H7 (cell line): ENCODE data around the gene UNC119B. TPM values are rescaled to one million over a fixed set of nuclear protein-coding genes. Genes with fewer than 3 reads are reported as not detected.
A peak's percentile ranks its signal among the peaks of the same experiment; 100 is the strongest.

Source experiments
- DNase-seq: peaks from one replicate; pipeline ENCODE4 v3.0.0; 2012
- H3K27me3 ChIP-seq: 2 replicates; pipeline ENCODE4 v1.6.0; 2011; ENCODE audit warnings: mild to moderate bottlenecking, low read length; ENCODE audit not compliant: control insufficient read depth, insufficient read depth
- H3K36me3 ChIP-seq: replicated peaks from 2 replicates; pipeline ENCODE4 v1.5.1; 2011; ENCODE audit warnings: low read length; ENCODE audit not compliant: control insufficient read depth, insufficient read depth
- H3K4me3 ChIP-seq: 2 replicates; pipeline ENCODE4 v1.5.1; 2011; ENCODE audit warnings: low read depth, mild to moderate bottlenecking, control low read depth, low read length, moderate library complexity; ENCODE audit not compliant: insufficient read depth
- total RNA-seq: library from RNA; depleted of rRNA; stranded (reverse); fragments of >200 nt; shearing (Covaris generic); gene quantifications from 2 replicates; pipeline ENCODE4 v1.2.3, GENCODE V29; 2014

UNC119B gene
- total RNA-seq, 1 experiment from 2014 or later = 15.8 TPM

DNA sequence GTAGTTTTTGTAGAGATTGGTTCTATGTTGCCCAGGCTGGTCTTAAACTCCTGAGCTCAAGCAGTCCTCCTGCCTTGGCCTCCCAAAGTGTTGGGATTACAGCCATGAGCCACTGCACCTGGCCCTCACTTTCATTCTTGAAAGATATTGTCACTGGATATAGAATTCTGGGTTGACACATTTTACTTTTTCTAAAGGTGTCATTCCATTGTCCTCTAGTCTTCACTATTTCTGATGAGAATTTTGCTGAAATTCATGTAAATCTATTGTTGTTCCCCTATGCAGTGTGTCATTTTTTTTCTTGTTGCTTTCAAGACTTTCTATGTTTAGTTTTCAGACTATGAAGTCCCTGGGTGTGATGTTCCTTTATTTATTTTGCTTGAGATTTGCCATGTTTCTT lies 44.5 kb downstream of the UNC119B start:
- Histone ChIP-seq H3K36me3 (no peaks in the 10 kb centered on the region), H3K27me3 (no peaks in the 10 kb centered on the region), H3K4me3 (no peak overlapping the region)
- no peak for DNase-seq

DNA sequence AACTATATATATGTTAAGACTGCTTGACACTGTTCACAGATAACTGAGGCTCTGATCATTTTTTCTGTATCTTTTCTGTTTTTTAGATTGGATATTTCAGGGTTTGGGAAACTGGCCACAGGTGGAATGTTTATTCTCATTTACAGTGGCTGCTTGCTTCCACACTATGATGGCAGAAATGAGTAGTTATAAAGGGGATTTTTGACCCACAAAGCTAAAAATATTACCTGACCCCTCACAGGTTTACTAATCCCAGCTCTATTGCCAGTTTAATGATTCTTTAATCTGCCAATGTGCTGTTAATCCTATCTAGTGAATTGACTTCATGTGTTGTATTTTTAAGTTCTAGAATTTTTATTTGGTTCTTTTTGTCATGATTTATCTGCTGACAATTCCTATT lies 45.0 kb downstream of the UNC119B start:
- no peak overlapping the region for H3K4me3 ChIP-seq
- no peak for DNase-seq
- H3K27me3 ChIP-seq = no peaks in the 10 kb centered on the region
- H3K36me3 ChIP-seq = no peaks in the 10 kb centered on the region

DNA sequence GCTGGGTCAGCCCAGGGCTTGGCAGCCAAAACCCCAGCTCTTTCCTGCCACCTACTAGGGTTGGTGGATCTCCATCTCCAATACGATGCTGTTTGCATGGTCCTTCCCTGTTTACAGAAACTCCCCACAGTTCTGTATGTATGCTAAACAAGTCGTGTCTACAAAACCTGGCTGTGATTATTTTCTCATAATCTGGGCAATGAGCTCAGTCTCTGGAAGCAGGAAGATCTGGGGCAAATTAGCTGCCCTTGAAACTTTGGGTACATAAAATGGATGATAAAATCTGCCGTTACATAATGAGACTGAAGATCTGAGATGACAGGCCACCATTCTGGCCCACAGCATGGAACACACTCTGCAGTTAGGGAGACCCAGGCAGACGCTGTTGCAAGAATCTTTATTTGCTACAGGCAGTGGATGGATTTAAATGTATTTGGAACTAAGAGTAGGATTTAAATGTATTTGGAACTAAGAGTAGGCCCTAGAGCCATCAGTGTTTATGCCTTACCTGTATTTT lies 47.0 kb downstream of the UNC119B start:
- Histone ChIP-seq H3K27me3 (no peaks in the 10 kb centered on the region), H3K4me3 (no peak overlapping the region), H3K36me3 (no peaks in the 10 kb centered on the region)
- DNase-seq = no peak

DNA sequence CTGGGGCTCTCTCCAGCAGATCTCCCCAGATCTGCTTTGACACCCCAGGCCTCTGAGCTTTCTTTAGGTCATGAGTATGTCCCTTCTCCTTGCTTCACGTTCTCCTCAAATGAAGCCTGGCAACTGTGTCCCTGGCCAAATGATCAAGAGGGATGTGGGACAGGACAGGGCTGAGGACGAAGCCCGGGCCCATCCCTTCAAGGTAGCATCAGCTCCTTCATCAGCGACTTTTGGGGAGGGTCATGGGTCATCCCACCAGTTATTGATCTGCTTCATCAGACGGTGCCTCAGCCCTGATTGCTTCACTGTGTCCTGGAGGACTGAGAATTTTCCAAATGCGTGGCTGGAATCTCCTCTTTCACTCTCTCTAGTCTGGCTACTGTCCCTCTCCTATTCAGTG lies 47.7 kb downstream of the UNC119B start:
- no peaks in the 10 kb centered on the region for H3K27me3 ChIP-seq
- H3K36me3 ChIP-seq = no peaks in the 10 kb centered on the region
- DNase-seq = no peak
- H3K4me3 ChIP-seq = no peak overlapping the region

DNA sequence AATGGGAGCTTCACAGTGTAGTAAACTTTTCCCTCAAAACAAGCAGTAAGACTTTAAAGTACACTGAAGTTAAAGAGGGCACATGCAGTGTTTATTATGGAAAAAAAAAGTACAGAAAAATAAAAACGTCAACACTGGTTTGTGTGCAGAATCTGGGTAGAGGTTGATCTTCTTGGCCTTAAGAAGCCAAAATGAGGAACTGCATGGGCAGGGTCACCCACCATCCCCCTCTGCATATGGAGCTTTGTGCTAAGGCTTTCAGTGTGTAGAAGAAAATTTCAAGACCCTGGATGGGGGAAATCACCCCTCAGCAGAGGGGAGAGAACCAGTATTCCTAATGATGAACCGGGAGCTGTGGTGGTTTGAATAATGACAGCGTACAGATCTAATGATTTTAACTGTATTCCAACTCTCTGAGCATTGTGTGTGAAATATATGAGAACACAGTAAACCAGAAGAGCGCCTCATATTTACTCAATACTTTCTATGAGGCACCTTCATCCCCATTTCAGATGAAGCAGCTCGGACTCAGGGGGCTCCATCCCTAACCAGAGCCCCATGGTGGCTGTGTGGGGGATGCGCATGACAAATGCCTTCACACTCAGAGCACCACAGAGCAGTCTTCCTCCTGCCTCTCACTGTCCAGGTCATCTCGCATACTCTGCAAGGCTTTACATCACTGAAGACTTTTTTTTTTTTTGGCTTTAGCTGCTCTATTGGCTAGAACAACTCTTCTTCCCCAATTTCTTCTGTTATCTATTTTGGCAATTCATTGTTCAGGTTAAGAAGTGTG lies 48.7 kb downstream of the UNC119B start:
- H3K36me3 ChIP-seq = peaks cover 1% of the 10 kb centered on the region
- H3K27me3 ChIP-seq = no peaks in the 10 kb centered on the region
- H3K4me3 ChIP-seq = no peak overlapping the region
- peak; percentile 73 for DNase-seq

DNA sequence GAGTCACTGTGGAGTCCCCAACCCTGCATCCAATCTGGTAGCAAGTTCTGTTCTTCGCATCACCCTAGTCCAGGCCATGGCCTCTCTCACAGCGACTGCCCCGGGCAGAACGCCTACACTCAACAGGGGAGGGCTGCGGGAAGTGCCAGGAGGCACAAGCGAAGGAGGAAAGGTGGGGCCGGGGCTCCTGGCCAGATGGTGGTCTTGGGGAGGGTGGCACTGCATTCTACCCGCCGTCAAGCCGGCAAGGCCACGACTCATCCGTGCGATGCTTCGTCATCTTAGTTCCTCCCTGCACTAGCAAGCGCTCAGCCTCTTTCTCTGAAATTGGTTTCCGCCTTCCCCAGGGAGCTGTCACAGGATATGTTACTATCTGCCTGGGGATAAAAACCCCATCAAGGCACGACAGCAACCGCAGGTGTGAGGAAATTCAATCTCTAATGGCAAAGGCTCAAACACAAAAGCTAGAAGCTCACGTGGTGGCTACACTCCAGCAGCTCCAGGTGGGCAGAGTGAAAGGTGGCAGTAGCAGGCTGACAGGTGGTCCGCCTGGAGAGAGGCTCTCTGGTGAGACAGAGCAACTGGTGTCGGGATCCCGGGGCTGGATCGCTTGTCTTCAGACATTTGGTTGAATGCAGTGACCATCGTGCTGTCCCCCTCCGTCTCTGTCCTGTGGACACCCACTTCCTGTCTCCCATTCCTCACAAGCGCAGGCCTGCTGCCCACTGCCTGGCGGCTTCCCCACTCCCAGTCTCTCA lies 49.5 kb downstream of the UNC119B start:
- Histone ChIP-seq H3K36me3 (peaks cover 1% of the 10 kb centered on the region), H3K4me3 (no peak overlapping the region), H3K27me3 (no peaks in the 10 kb centered on the region)
- DNase-seq = no peak

DNA sequence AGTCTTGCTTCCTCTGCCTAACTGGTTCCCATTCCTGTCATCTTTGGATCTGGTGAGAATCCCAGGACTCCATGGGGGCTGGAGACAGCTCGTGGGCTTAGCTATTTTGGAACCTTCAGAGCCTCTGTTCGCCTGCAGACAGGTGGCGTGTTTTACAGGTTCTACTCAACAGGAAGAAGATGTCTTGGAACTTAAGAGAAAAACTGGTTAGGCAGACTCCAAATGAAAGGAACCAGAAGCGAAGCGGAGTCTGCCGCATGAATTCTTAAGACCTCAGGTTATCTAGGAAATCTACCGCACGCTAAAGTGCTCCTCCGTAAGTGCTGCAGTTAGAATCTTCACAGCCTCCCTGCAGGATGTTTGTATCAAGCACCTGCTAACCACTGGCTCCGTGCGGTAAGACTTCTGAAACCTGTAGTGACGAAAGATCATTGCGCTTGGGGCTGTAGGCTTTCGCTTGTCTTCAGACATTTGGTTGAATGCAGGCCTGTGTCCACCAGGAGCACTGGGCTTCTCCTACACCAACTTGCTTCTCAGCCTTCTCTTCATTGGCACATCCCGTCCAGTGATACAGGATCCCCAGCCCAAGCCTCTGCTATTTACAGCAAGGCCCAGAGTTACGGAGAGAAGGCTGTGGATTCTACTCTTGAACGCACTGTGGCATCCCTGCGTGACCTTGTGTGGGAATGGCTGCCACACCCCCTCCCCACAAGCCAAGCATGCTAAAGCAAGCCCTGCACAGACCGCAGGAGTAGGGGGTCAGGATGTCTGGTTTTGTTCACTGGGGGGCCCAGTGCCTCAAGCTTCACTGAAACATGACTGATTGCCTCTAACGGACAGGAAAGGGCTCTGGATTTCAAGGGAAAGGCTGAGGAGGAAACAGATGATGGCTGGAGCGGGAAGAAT lies 50.3 kb downstream of the UNC119B start:
- Histone ChIP-seq H3K27me3 (no peaks in the 10 kb centered on the region), H3K36me3 (peaks cover 1% of the 10 kb centered on the region), H3K4me3 (no peak overlapping the region)
- DNase-seq = no peak

DNA sequence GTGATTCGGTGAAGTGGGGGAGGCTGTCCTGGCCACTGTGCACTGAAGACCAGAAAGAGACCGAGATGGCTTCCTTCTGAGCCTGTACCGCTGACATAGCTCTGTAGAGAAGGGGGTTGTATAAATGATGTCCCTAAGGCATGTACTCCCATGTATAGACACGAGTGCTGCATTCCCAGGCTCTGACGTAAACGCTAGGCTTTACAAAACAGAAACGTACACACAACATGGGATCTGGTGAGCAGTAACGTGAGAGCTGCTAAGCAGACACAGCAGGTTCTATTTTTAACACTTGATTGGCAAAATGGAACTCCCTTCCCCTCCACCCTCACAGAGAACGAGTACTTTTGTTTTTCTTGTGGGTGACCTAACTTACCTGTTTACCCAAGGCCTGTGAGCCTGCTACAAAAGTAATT lies 51.3 kb downstream of the UNC119B start:
- Histone ChIP-seq H3K27me3 (no peaks in the 10 kb centered on the region), H3K4me3 (no peak overlapping the region), H3K36me3 (peaks cover 5% of the 10 kb centered on the region)
- DNase-seq = no peak

DNA sequence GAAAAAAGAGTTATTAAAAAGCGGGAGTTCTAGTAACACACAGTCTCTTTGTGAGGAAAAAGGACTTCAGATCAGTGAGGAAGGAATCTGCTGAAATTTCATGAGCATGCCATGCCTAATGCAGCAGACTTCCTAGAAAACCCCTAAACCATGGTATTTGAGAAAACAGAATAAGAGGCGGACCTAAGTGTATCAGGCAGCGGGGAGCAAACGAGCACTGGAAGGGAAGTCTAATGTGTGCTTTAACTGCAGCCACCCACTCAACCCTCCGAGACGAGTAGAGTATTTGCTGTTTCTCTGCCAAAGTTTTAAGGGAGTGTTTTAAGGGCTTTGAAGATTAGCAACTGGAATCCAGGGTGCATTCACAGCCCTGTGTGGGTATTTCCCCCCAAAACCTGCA lies 51.8 kb downstream of the UNC119B start:
- DNase-seq = no peak
- Histone ChIP-seq H3K36me3 (peaks cover 10% of the 10 kb centered on the region), H3K4me3 (no peak overlapping the region), H3K27me3 (no peaks in the 10 kb centered on the region)

DNA sequence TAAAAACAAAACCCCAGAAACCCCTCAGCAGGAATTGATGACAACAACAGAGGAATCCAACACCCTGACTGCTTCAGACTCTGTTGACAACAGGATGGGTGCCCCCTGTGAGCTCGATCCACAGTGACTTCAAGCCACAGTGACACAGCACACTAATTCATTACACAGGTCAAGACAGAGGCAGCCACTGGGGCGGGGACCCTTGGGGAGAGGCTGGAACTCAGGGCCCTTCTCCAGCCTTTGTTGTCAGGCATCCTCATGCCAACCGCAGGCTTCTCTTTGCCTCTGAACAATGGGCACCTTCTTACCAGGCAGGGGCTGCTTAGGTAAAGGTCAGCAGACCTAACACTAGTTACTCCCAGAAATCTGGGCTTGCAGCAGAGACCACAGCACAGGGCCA lies 53.0 kb downstream of the UNC119B start:
- Histone ChIP-seq H3K27me3 (no peaks in the 10 kb centered on the region), H3K36me3 (peaks cover 16% of the 10 kb centered on the region), H3K4me3 (no peak overlapping the region)
- no peak for DNase-seq

DNA sequence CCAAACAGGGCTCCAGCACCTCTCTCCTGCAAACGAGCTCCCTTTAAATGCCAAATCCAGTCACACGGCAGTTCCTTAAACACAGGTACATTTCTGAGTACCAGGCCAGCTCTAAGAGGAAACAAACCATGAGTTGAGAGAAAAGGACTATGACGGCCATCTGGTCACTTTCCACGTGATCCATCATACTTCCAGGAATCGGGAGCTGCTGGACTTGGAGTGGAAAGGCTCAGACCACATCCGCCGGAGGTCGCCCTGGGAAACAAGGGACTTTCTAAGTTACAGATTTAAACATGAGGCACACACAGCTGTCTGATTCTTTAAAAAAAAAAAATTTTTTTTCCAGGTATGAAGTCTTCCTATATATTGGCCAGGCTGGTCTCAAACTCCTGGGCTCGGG lies 54.6 kb downstream of the UNC119B start:
- H3K4me3 ChIP-seq = no peak overlapping the region
- no peaks in the 10 kb centered on the region for H3K27me3 ChIP-seq
- DNase-seq = no peak
- peaks cover 21% of the 10 kb centered on the region for H3K36me3 ChIP-seq

DNA sequence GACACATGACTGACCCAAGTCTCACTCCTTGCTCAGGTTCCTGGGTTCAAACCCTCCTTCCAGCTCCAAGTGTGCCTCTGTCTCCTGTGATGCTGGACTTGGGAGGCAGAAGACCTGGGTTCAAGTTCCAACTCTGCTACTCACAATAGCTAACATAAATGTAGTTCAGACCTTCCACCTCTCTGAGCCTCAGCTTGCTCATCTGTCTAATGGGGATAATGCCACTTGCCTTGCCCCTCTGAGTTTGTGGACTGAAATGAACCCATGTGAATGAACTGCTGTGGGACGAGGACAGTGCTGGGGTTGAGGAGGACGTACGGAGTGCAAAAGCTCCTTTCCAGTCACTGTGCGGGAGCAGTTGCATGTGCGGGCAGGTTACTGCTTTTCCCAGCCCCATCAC lies 56.3 kb downstream of the UNC119B start:
- Histone ChIP-seq H3K36me3 (peaks cover 21% of the 10 kb centered on the region), H3K4me3 (no peak overlapping the region), H3K27me3 (no peaks in the 10 kb centered on the region)
- DNase-seq = peak; percentile 2

DNA sequence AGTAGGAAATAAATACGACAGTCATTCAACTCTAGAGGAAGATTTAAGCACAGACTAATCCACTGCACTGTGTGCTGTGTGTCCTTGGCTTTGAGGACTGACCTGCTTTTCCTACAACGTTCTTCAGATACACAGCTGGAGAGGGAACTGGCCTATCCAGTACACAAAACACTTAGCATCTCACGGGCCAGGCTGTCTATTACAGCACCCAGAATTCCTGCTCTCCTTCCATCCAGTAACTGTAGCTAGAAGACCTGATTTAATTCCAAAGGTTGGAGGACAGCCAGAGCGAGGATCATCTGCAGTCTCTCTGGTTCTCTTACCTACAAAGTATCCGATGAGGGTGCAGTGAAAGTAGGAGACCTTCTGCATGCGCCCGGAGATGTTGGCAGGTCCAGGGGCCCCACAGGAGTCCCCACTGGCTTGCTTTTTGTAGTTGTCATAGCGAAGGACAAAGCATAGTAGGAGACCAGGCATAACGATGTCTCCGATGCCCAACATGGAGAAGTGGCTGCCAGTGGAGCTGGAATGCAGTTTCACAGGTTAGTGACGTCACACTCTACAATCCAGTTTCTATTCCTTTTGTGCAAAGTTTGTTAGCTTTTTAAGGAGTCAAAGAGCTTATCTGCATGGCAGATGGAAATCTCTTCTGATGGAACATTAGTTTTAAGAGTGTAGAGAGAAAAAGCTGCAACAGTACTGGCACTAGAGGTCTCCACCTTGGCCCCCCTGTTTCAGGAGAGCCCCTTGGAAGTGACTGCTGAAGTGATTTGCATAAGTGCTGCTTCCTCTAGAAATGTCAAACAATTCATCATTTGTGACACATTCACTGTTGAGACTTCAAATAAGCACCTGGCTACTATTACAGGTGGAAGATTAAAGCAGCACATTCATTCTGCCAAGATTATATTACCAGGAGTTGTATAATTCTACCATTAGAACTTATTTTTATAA lies 57.1 kb downstream of the UNC119B start:
- Histone ChIP-seq H3K4me3 (no peak overlapping the region), H3K36me3 (peaks cover 21% of the 10 kb centered on the region), H3K27me3 (no peaks in the 10 kb centered on the region)
- DNase-seq = peak; percentile 15
